Liver (tissue), 9 donors: ENCODE measurements around the gene PEX19. TPM values are rescaled to one million over a fixed set of nuclear protein-coding genes. Genes with fewer than 3 reads are reported as not detected.

Experiments
- DNase-seq: peaks from one replicate; pipeline ENCODE4 v3.0.0-alpha.2; 2017; ENCODE audit warnings: low spot score
- H3K27ac ChIP-seq, 2 donors: one replicate each; pipeline ENCODE4 v1.7.0; 2013; ENCODE audit warnings: inconsistent platforms in 2 of 2, low read length in 2 of 2, control low read depth in 1 of 2, low read depth in 1 of 2, mild to moderate bottlenecking in 1 of 2
- H3K27me3 ChIP-seq, 4 donors: one replicate each; pipeline versions ENCODE4 v1.6.1 to v1.7.0; 2013; ENCODE audit warnings: low read length in 3 of 4, inconsistent platforms in 1 of 4, mild to moderate bottlenecking in 1 of 4, moderate library complexity in 1 of 4; ENCODE audit not compliant: control insufficient read depth in 4 of 4, insufficient read depth in 4 of 4
- H3K36me3 ChIP-seq, 4 donors: one replicate each; pipeline versions ENCODE4 v1.6.1 to v1.7.0; 2013; ENCODE audit warnings: low read length in 3 of 4, mild to moderate bottlenecking in 3 of 4, low read depth in 1 of 4, moderate library complexity in 1 of 4; ENCODE audit not compliant: control insufficient read depth in 4 of 4, insufficient read depth in 3 of 4
- H3K4me1 ChIP-seq, 4 donors: one replicate each; pipeline versions ENCODE4 v1.6.1 to v1.7.0; 2013; ENCODE audit warnings: low read length in 3 of 4, mild to moderate bottlenecking in 3 of 4, moderate library complexity in 1 of 4; ENCODE audit not compliant: control insufficient read depth in 4 of 4, insufficient read depth in 4 of 4
- H3K4me3 ChIP-seq, 3 donors: one replicate each; pipeline versions ENCODE4 v1.6.1 to v1.7.0; 2013; ENCODE audit warnings: low read length in 3 of 3, control low read depth in 1 of 3, low read depth in 1 of 3, mild to moderate bottlenecking in 1 of 3
- H3K9ac ChIP-seq, 2 donors: one replicate each; pipeline ENCODE4 v1.7.0; 2013; ENCODE audit warnings: low read length in 2 of 2, mild to moderate bottlenecking in 2 of 2, moderate library complexity in 2 of 2, control low read depth in 1 of 2, low read depth in 1 of 2
- H3K9me3 ChIP-seq, 4 donors: one replicate each; pipeline versions ENCODE4 v1.6.1 to v1.7.0; 2013; ENCODE audit warnings: low read length in 3 of 4; ENCODE audit not compliant: control insufficient read depth in 4 of 4
- ATF3 ChIP-seq: IDR thresholded peaks from 2 replicates; pipeline ENCODE4 v1.6.1; 2016; ENCODE audit warnings: antibody characterized with exemption
- CTCF ChIP-seq: fragments of 150-350 bp; IDR thresholded peaks from 2 replicates; pipeline ENCODE4 v1.5.1; 2017; ENCODE audit warnings: improper control_type of control experiment, low read depth, low read length; ENCODE audit not compliant: missing input control
- EGR1 ChIP-seq, 2 donors: IDR thresholded peaks; 2 replicates each; pipeline ENCODE4 v1.6.1; 2016 to 2018; ENCODE audit warnings: antibody characterized with exemption in 2 of 2, low read depth in 2 of 2
- FOXA1 ChIP-seq: IDR thresholded peaks from 2 replicates; pipeline ENCODE4 v1.6.1; 2016; ENCODE audit warnings: antibody characterized with exemption
- FOXA2 ChIP-seq: IDR thresholded peaks from 2 replicates; pipeline ENCODE4 v1.6.1; 2016; ENCODE audit warnings: antibody characterized with exemption
- GABPA ChIP-seq, 2 donors: IDR thresholded peaks in 1 of 2; conservative IDR thresholded peaks in 1 of 2; 2 replicates each; pipeline ENCODE4 v1.6.1; 2016; ENCODE audit warnings: antibody characterized with exemption in 2 of 2, mild to moderate bottlenecking in 1 of 2, moderate library complexity in 1 of 2
- HNF4A ChIP-seq, 2 donors: conservative IDR thresholded peaks; 2 replicates each; pipeline ENCODE4 v1.6.1; 2016; ENCODE audit warnings: antibody characterized with exemption in 2 of 2, mild to moderate bottlenecking in 2 of 2
- HNF4G ChIP-seq: IDR thresholded peaks from 2 replicates; pipeline ENCODE4 v1.6.1; 2016; ENCODE audit warnings: antibody characterized with exemption
- JUND ChIP-seq, 2 donors: IDR thresholded peaks; 2 replicates each; pipeline ENCODE4 v1.6.1; 2016; ENCODE audit warnings: antibody characterized with exemption in 2 of 2
- MAX ChIP-seq: IDR thresholded peaks from 2 replicates; pipeline ENCODE4 v1.6.1; 2016; ENCODE audit warnings: antibody characterized with exemption
- NR2F2 ChIP-seq: IDR thresholded peaks from 2 replicates; pipeline ENCODE4 v1.6.1; 2016; ENCODE audit warnings: antibody characterized with exemption
- RAD21 ChIP-seq, 2 donors: IDR thresholded peaks; 2 replicates each; pipeline ENCODE4 v1.6.1; 2016; ENCODE audit warnings: antibody characterized with exemption in 2 of 2, mild to moderate bottlenecking in 2 of 2
- REST ChIP-seq: IDR thresholded peaks from 2 replicates; pipeline ENCODE4 v1.6.1; 2016; ENCODE audit warnings: antibody characterized with exemption, mild to moderate bottlenecking
- RXRA ChIP-seq, 2 donors: IDR thresholded peaks; 2 replicates each; pipeline ENCODE4 v1.6.1; 2017 to 2018; ENCODE audit warnings: antibody characterized with exemption in 2 of 2, mild to moderate bottlenecking in 1 of 2
- SP1 ChIP-seq: IDR thresholded peaks from 2 replicates; pipeline ENCODE4 v1.6.1; 2018; ENCODE audit warnings: antibody characterized with exemption, mild to moderate bottlenecking
- TAF1 ChIP-seq: conservative IDR thresholded peaks from 2 replicates; pipeline ENCODE4 v1.6.1; 2016; ENCODE audit warnings: antibody characterized with exemption, mild to moderate bottlenecking
- YY1 ChIP-seq: IDR thresholded peaks from 2 replicates; pipeline ENCODE4 v1.6.1; 2016; ENCODE audit warnings: antibody characterized with exemption, mild to moderate bottlenecking
- ZBTB33 ChIP-seq: IDR thresholded peaks from 2 replicates; pipeline ENCODE4 v1.6.1; 2016; ENCODE audit warnings: antibody characterized with exemption
- WGBS: extraction: QIAGEN DNeasy Blood & Tissue Kit; methylation state at CpG from one replicate; pipeline ENCODE4 v1.1.7; 2013; 5-methylcytosine and 5-hydroxymethylcytosine counted together
- polyA plus RNA-seq, 2 donors: library from polyadenylated mRNA; stranded (reverse) in 1 of 2; unstranded in 1 of 2; fragments of 200-250 nt in 1 of 2; fragments of >200 nt in 1 of 2; fragmentation: Nextera tagmentation in 1 of 2; extraction: Ambion mirVana in 1 of 2; gene quantifications; one replicate each; pipeline versions ENCODE4 v1.2.1 to v1.2.3, GENCODE V29; 2013 to 2015
- total RNA-seq, 2 donors: library from RNA; depleted of rRNA; stranded (reverse); fragments of >200 nt; gene quantifications; one replicate each; pipeline ENCODE4 v1.2.3, GENCODE V29; 2014
- donor health status: healthy.
- donor health status: healthy.
- donor health status: healthy.
- donor health status: healthy.
- donor health status: healthy.

Gene PEX19
- total and polyA plus RNA-seq, 4 donors, result 24.8 to 73.9 (median 43.7) TPM

GRCh38 chr1:160243767-160244166 lies 41.2 kb downstream of the PEX19 start:
- no peak overlapping the region for H3K4me3 ChIP-seq
- TF ChIP-seq HNF4G (no peak), SP1 (no peak), FOXA1 (no peak), NR2F2 (no peak), ATF3 (no peak), RAD21 (IDR thresholded peaks at IDR 0.05) (no peak), JUND (IDR thresholded peaks at IDR 0.05) (no peak), GABPA (IDR thresholded peaks at IDR 0.05 in 1 of 2, conservative IDR thresholded peaks at IDR 0.05 in 1 of 2) (no peak), HNF4A (conservative IDR thresholded peaks at IDR 0.05) (no peak), TAF1 (no peak), CTCF (no peak), FOXA2 (no peak), EGR1 (IDR thresholded peaks at IDR 0.05; ENCODE audit: low read depth in 2 of 2) (no peak)
- peaks cover 3 to 61% (median 55%) of the 10 kb centered on the region in 4 donors for H3K4me1 ChIP-seq
- peaks cover 2 to 14% (median 9%) of the 10 kb centered on the region in 4 donors for H3K36me3 ChIP-seq
- no peak for DNase-seq
- H3K9me3 ChIP-seq, result no peaks in the 10 kb centered on the region
- no peak overlapping the region for H3K27ac ChIP-seq
- H3K9ac ChIP-seq, result no peak overlapping the region
- no peaks in the 10 kb centered on the region for H3K27me3 ChIP-seq

GRCh38 chr1:160239582-160240299 lies 45.2 kb downstream of the PEX19 start:
- WGBS, result 89% methylated on average over 24 of the region's 24 CpGs
- Histone ChIP-seq H3K27me3 (no peaks in the 10 kb centered on the region), H3K27ac (no peak overlapping the region), H3K4me1 (peaks cover 0 to 45% (median 40%) of the 10 kb centered on the region in 4 donors), H3K4me3 (no peak overlapping the region), H3K9ac (no peak overlapping the region), H3K36me3 (peaks cover 7 to 37% (median 30%) of the 10 kb centered on the region in 4 donors), H3K9me3 (no peaks in the 10 kb centered on the region)
- DNase-seq, result no peak
- TF ChIP-seq RXRA (IDR thresholded peaks at IDR 0.05) (no peak), HNF4A (conservative IDR thresholded peaks at IDR 0.05) (peak in 1 of 2 donors; percentile 13)

- WGBS, result 26% methylated on average over 5 of the region's 5 CpGs
- Histone ChIP-seq H3K27ac (peak overlapping the region in 1 of 2 donors; percentile 32), H3K4me3 (no peak overlapping the region), H3K9me3 (no peaks in the 10 kb centered on the region), H3K36me3 (peaks cover 5 to 45% (median 36%) of the 10 kb centered on the region in 4 donors), H3K27me3 (no peaks in the 10 kb centered on the region), H3K9ac (no peak overlapping the region), H3K4me1 (peaks cover 0 to 36% (median 35%) of the 10 kb centered on the region in 4 donors)
- no peak for DNase-seq
- TF ChIP-seq JUND (IDR thresholded peaks at IDR 0.05), result peak; percentile 22 to 79
- TF ChIP-seq YY1, result peak; percentile 75
- peak; percentile 91 for TF ChIP-seq MAX
- peak; percentile 80 to 90 for TF ChIP-seq HNF4A (conservative IDR thresholded peaks at IDR 0.05)
- peak in 1 of 2 donors; percentile 44 for TF ChIP-seq GABPA (IDR thresholded peaks at IDR 0.05 in 1 of 2, conservative IDR thresholded peaks at IDR 0.05 in 1 of 2)
- TF ChIP-seq HNF4G, result peak; percentile 54
- peak; percentile 48 for TF ChIP-seq SP1
- no peak for TF ChIP-seq TAF1
- TF ChIP-seq REST, result peak; percentile 33
- TF ChIP-seq NR2F2, result no peak
- TF ChIP-seq EGR1 (IDR thresholded peaks at IDR 0.05; ENCODE audit: low read depth in 2 of 2), result peak in 1 of 2 donors; percentile 55
- TF ChIP-seq RXRA (IDR thresholded peaks at IDR 0.05), result peak; percentile 60 to 86
- peak; percentile 79 for TF ChIP-seq ZBTB33
- TF ChIP-seq FOXA1, result peak; percentile 56
Observed at GRCh38 chr1:160238408-160238807, 46.5 kb downstream of the PEX19 start.
